Activated CD4-positive, CD25-positive, alpha-beta regulatory T cell treated with anti-CD3 and anti-CD28 coated beads, Interleukin-2, amount 50 U/mL, for 24 hours (primary cell): ENCODE results near the gene UNKL.
"Not testable (repeated sequence)": the region's sequence is repeated elsewhere in the genome, so short reads cannot be mapped to it uniquely, and the experiment has no call there.

Experiments
- ATAC-seq, 2 donors: fragments of 150-1000 bp; cut with Tn5 transposase; one replicate each; pipeline ENCODE4 v1.10.0; 2021; ENCODE audit warnings: mild to moderate bottlenecking in 1 of 2, moderate library complexity in 1 of 2

Gene UNKL

DNA sequence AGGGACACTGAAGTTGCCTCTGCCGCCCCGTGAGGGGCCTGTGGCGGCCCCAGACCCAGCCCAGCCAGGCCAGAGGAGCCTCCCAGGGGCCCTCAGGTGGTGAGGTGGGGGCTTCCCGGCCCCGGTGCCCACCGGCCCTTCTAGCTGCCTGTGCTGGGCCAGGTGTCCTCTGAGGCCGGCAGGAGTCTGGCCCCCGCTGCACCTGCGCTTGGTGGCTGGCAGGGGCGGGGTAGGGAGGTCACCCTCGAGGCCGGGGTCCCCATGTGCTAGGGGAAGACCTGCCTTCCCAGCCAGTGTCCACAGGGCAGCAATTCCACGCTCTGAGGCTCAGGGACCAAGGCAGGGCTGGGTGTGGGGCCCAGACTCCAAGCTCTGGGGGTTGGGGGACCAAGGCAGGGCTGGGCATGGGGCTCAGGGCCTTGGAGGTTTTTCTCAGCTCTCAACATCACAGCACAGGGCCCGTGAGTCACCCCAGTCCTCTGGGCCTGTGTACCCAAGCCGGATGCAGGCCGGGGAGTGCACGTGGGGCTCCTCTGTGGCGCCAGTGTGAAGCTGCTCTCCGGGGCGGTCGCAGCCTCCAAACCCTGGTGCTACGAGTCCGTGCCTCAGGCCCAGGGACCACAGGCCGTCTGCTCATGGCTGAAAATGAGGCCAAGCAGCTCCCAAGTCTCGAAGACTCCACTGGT is 31.2 kb upstream of the UNKL start:
- ATAC-seq = peak in 1 of 2 donors; percentile 25

DNA sequence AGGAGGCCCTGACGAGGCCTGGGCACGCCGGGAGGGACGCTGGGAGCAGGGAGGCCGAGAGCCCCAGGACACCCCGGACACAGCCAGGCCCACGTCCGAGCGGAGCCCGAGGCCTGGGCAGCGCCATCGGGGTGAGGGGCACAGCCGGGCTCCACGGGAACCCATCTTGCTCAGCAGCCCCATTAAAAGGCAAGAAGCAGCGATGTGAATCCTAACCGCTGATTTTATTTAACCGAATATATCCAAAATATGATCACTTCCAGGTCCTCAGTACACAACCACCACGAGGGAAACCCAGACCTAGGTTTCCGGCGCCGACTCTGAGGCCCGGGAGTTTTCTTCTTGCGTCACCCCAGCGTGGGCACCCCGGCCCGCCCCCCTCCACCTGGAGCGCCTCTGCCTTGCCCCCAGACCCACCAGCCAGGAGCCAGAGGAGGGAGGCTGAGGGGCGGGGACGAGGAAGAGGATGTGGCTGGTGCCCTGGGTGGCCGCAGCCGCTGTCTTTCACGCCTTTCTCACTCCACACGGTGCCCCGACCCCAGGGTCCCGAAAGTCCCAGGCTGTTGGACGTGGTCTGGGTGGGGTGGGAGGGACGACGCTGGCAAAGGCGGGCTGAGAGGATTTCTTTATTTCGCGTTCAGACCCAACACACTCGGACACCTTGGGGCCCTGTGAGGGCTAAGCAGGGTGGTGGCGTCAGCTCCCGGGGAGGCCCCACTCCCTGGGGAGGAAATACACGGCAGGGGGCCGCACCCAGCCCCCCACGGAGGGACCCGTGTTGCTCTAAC is 30.4 kb upstream of the UNKL start:
- ATAC-seq = no peak

DNA sequence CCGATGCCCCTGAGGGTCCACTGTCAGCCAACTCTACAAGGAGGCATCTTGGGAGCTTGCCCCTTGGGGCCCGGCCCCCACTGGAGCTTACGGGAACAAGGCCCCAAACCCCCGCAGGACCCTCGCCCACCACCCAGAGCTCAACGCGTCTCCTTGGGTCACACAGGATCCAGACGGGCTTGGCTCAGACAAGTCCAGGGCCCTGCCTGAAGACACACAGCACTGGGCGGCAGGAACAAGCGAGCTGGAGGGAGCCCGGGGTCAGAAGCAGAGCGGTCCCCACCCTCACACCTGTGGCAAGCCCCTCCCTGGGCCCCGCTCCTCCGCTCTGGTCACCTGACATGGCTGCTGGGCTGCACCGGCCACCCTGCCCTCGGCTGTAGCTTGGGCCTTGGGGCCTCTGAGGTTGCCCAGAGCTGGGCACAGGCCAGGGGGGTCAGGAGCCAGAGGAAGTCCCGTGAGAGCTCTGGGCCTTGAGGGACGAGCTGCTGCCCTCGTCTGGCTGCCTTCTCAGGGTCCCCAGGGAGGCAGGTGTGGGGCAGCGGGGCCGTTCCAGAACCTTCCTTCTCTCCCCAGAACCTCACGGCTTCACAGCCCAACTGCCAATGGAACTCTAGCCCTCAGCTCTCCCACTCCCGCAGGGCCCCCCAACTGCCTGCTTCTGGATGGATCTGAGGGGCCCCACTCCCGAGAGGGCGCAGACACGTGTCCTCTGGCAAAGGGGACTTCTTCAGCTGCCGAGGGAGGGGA is 29.7 kb upstream of the UNKL start, which contains the start of gene CCDC154:
Gene CCDC154 (minus strand): TSS at position 577 of the 750 bp plus-strand sequence. CDS start 234 bp downstream, at position 343.
- ATAC-seq = no peak

DNA sequence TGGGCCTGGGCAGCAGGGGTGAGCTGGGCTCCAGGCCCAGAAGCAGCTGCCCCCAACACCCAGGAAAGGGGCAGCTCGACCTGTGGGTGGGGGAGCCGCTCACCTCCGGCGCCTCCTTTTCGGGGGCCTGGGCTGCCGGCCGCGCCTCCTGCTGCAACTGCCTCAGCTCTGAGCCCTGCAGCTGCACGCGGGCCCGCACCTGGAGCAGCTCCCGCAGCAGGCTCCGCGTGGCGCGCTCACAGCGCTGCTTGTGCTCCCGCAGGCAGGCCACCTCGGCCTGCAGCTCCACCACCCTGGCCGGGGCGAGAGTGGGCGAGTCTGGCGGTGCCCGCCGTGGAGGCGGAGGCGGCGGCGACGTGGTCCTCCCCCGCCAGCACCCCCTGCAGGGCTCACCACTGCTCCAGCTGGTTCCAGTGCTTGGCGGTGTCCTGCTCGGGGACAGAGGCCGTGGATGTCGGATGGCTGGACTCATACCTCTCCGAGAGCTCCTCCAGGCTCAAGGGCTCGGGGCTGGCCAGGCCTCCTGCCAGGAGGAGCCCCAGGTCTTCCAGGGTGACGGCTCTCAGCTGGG is 29.0 kb upstream of the UNKL start:
- no peak for ATAC-seq

DNA sequence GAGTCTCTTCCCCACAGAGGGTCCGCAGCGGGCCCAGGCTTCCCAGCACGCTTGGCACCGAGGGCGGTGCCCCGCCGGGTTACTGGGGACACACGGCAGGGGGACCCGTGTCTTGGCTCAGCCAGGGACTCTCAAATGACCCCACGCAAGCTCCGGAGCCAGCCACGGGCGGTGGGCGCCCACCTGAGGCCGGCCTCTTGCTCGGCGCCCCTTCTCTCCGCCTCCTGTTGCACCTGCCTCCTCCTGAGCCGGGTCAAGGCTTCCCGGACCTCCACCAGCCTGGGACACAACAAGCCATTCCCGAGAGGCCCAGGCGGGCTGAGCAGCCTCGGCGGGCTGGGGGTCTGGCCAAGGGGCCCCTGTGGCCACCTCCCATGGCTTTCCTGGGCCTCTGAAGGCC is 28.2 kb upstream of the UNKL start:
- ATAC-seq = no peak

DNA sequence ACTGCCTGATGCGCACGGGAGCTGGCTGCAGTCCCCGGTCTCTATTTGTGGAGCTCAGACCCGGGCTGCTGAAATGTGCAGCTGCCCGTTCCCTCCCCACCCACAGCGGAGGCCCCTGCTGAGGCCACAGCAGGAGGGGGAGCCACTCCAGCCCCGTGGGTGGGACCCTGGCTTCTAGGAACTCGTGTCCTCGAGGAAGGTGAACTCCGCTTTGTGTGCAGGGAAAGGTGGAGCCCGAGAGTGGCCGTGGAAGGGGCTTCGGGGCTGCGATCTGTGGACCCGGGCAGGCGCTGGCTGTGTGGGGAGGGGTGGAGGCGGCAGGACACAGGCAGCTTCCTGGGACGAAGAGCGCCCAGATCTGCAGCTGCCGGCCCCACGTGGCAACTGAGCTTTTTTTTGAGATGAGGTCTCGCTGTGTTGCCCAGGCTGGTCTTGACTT is 26.9 kb upstream of the UNKL start:
- ATAC-seq = no peak

DNA sequence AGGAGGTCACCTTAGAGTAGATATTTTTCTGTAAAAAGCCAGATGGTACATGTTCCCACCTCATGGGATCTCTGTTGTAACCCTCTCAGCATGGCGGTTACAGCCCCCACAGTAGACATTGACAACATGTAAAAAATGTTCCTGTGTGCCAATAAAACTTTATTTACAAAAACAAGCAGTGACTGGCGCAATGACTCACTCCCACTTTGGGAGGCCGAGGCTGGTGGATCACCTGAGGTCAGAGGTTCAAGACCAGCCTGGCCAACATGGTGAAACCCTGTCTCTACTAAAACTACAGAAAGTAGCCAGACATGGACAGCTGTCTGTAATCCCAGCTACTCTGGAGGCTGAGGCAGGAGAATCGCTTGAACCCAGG is 25.2 kb upstream of the UNKL start:
- not testable (repeated sequence) for ATAC-seq

DNA sequence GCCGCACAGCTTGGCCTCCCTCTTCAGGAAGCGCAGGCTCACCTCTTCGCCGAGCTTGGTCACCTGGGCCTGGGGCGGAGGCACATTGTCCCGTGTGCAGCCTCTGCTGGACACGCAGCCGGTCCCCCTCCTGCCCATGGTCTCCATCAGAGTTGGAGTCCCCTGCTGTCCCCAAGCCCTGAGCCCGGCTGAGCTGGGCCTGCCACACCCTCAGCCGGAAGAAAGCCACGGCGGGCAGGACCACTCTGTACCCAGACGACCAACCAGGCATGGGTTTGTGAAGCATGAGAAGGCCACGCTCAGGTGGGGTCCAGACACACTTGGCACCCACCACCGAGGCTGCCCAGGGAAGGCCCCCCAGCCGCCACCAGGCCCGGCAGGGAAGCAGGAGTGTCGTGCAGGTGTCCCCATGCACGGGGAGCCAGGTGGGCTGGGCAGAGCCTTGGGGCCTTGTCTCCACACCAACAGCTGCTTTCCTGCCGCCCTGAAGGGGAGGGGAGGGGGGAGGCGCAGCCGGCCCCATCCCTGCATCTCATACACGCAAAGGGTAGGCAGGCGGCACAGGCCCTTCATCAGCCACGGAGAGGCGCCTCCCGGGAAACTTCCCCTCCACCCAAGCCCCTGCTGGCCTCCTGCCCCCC is 24.7 kb upstream of the UNKL start:
- ATAC-seq = no peak

DNA sequence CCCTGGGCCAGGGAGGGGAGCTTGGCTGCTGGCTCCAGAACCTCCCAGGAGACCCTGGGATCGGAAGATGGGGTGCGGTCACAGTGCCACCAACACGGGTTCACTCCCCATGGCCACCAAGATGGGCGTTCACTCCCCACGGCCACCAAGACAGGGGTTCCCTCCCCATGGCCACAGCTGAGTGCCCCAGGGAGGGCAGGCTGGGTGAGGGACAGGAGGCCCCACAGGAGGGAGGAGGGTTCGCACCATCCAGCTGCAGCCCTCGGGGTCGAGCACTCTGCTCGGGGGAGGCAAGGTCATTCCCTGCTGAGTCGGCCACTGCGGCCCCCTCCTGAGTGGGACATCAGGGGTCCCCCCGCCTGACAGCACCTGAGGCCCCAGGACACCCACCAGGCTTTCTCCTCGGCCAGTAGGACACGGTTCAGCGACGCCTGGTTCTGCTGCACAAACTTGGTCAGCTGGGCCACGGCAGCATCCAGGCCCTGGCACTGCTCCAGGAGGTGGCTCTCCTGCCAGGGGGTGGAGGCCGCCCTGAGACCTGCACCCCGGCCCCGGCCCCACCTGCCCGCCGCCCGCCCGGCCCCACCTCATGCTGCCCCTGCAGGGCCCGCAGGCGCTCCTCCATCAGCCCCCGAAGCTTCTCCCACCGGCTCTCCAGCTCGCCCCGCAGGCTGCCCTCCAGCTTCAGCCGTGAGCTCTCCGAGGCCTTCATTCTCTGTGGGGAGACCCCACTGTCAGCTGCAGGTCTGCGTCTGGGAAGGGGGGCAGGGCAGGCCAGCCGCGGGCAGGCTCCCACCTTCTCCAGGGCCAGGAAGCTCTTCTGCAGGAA is 23.9 kb upstream of the UNKL start:
- no peak for ATAC-seq

DNA sequence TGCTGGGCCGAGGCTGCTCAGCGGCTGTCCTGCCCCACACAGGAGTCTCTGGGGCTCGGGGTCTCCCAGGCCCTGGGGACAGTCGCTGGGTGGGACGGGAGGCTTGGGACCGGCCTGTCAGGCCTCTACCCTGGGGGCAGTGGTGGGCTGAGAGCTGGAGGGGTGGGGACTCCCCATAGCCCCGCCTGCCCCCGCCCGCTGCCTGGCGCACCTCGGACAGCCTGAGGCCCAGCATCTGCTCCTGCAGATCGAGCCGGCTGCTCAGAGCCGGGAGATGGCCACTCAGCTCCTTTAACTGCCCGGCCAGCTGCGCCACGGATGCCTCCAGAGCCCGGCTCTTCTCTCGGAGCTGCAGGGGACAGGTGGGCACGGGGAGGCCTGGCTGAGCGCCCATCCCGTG is 23.1 kb upstream of the UNKL start:
- ATAC-seq = no peak

DNA sequence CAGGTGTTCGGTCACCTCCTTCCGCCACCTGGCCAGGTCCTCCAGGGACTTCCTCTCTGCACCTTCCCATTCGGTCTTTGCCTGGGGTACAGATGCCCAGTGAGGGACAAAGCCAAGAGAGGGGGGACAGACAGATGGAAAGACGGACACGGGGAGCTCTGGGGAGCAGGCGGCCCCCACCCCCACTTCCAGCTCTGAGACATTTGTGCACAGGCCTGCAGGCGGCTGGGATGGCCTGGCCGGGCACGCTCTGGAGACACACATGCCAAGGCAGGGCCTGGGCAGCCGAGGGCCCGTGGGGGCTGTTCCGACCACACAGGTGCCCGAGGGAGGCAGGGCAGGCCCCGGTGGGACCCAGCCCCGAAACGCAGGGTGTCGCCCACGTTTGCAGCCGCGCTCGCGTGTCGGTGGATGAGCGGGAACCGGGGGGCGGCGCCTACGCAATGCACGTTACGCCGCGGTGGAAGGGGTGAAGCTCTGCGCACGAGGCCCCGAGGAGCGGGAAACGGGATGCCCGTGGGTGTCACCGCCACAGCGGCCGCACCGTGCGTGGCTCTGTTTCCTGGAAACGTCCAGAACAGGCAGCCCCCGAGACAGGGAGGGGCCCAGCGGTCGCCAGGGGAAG is 22.3 kb upstream of the UNKL start:
- ATAC-seq = no peak

DNA sequence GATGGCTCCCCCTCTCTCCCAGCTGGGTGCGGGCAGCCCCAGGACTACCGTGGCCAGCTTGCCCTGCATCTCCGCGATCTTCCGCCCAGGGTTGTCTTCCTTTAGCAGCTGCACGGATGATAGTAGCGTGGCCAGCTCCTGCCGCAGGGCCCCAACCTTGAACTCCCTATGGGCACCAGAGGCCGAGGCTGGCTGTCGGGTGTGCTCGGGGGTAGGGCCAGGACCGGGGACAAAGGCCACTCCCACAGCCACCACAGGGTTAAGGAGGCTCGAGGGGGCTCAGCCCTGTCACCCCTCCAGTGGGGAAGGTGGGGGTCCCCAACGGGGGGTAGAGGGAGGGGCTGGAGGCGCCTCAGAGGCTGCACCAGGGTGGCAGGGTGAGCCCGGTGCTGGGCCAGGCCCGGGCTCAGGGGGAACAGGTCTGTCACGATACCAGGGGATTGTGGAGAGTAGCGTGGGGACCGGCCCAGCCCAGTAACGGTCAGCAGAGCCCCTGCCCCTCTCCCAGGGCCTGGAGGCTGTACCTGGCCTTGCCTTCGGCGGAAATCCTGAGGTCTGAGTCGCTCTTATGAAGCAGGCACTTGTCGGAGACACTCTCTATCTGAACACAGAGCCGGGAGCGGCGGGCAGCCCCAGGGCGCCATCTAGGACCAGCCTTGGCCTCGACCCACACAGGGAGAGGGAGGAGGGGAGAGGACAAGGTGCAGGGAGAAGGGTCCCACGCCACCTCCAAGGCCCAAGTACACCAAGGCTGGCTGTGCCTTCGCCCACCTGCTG is 21.6 kb upstream of the UNKL start:
- no peak for ATAC-seq

DNA sequence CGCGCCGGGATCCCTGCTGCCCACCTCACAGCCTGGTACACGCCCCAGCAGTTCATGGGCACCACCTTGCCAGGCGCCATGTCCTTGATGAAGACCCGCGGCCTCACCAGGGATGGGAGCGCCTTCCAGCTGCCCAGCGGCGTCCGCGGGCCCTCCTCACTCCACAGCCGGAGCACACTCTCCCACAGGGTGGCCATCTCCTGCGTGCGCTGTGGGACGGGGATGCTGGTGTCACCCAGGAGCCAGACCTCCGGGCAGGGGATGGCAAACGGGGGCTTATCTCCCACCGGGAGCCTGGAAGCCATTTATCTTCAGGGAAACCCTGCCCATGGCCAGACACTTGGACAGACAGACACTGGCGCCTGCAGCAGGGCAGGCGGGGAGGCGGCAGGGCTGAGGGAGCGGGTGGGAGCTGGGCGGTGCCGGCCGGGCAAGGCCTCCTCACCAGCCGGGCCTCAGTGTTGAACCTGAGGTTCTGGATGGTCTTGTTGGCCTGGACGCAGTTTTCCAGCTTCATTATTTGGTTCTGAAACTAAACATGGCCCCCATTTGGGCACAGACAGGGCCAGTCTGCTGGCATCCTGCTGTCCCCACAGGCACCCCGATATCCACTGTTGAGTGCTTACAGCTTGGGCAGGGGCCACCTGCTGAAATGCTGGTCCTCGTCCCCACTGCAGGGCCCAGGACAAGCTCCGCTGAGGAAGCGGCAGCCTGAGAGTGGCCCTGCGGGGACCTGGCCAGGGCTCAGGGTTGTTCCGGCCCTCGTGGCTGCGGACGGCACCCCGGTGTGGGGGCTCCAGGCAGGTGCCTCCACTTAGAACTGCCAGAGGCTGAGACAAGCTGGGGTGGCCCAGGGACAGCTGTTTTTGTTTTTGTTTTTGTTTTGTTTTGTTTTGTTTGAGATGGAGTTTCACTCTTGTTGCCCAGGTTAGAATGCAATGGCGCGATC is 20.4 kb upstream of the UNKL start:
- no peak for ATAC-seq

DNA sequence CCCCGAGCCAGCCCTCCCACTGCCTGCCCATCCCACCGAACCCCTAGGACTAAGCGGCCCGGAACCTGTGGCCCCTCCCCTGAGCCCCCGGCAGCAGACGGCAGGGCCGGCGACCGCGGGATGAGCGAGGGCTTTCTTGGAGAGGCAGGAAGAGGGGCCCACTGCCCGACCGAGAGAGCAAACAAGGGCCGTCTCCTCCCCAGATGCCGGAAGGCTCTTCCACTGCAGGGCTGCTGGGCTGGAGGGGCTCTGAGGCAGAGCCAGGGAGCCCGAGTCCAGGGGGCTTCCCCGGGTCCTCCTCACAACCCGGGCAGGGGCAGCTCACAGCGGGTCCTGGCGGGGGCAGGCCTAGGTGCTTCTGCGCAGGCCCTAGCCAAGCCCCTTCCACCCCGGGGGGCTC is 19.3 kb upstream of the UNKL start:
- ATAC-seq = no peak

DNA sequence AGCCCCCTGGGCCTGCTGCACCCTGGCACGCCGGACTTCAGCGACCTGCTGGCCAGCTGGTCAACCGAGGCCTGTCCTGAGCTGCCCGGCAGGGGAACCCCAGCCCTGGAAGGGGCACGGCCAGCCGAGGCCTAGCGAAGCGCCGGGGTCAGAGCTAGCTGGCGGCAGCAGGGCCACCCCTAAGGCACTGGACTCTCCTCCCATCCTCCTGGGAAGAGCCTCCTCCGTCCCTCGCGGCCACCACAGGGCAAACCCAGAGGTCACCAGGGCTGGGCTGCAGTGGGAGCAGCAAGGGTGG is 18.7 kb upstream of the UNKL start:
- ATAC-seq = no peak

DNA sequence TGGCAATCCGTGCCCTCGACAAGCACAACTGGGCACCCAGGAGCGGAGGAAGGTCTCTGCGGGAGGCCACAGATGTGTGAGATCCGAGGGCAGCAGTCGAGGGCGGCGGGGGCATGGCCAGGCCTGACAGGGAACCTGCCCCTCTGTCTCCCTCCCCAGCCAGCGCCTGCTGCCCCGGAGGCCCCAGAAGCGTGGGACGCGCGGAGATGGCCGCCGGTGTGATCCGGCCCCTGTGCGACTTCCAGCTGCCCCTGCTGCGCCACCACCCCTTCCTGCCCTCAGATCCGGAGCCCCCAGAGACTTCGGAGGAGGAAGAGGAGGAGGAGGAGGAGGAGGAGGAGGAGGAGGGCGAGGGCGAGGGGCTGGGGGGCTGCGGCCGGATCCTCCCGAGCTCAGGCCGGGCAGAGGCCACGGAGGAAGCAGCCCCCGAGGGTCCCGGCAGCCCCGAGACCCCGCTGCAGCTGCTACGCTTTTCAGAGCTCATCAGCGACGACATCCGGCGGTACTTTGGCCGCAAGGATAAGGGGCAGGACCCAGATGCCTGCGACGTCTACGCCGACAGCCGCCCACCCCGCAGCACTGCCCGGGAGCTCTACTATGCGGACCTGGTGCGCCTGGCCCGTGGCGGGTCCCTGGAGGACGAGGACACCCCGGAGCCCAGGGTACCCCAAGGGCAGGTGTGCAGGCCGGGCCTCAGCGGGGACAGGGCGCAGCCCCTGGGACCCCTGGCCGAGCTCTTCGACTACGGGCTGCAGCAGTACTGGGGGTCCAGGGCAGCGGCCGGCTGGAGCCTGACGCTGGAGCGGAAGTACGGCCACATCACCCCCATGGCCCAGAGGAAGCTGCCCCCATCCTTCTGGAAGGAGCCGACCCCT is 18.1 kb upstream of the UNKL start:
- no peak for ATAC-seq

DNA sequence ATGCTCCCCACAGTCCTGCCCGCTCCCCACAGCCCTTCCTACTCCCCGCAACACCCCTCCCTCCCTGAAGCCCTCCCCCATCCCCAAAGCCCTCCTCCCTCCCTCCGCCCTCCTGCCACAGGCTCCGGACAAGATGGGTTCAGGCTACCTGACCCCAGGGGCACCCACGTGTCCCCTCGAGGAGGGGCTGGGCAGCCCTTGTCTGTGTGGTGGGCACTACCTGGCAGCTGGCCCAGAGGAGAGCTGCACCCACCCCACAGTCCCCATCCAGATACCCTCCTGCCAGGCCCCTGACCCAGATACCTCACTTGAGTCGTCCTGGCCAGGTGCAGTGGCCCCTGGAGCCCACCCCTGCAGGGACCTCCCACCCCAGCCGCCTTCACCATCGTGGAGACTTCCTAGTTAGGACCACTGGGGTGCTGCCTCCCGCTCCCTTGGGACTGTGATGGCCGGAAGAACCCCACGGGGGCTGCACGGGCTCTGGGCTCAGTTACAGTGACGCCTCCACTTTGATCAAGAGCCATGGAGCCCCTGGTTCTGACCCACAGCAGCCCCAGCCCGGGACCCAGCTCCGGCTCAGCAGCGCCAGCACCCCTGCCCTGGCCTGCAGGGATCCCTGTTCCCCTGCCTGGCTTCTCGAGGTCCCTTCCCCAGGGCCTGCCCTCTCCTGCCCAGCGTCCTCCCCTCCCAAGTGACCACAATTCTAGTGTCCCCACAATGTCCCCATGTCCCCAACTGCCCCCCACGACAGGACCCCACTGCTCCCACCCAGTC is 17.2 kb upstream of the UNKL start:
- no peak for ATAC-seq
